Left lung (tissue), 10 donors: ENCODE data around the gene LGR5. TPM values are rescaled to one million over a fixed set of nuclear protein-coding genes. Genes with fewer than 3 reads are reported as not detected.
"Not testable (repeated sequence)": the region's sequence is repeated elsewhere in the genome, so short reads cannot be mapped to it uniquely, and the experiment has no call there.

Source experiments
- ATAC-seq: fragments of 200-7000 bp; cut with Tn5 transposase; one replicate; pipeline ENCODE4 v1.9.1; 2020; ENCODE audit warnings: moderate library complexity
- DNase-seq, 4 donors: peaks; one replicate each; pipeline ENCODE4 v3.0.0-alpha.2; 2013 to 2020
- H3K27ac ChIP-seq, 2 donors: fragments of 200-600 bp; sonication (generic) in 1 of 2; one replicate each; pipeline versions ENCODE4 v1.5.0 to v1.8.0; 2020 to 2021
- H3K27me3 ChIP-seq, 2 donors: fragments of 200-600 bp; sonication (generic) in 1 of 2; one replicate each; pipeline versions ENCODE4 v1.5.0 to v1.8.0; 2020 to 2021
- H3K36me3 ChIP-seq, 2 donors: fragments of 200-600 bp; sonication (generic) in 1 of 2; one replicate each; pipeline versions ENCODE4 v1.5.0 to v1.8.0; 2020 to 2021
- H3K4me1 ChIP-seq, 2 donors: fragments of 200-600 bp; one replicate each; pipeline ENCODE4 v1.8.0; 2021
- H3K4me3 ChIP-seq, 2 donors: fragments of 200-600 bp; sonication (generic) in 1 of 2; one replicate each; pipeline versions ENCODE4 v1.5.0 to v1.8.0; 2020 to 2021; ENCODE audit warnings: mild to moderate bottlenecking in 1 of 2
- H3K9me3 ChIP-seq, 2 donors: fragments of 200-600 bp; sonication (generic) in 1 of 2; one replicate each; pipeline versions ENCODE4 v1.5.0 to v1.8.0; 2020 to 2021
- intact Hi-C, 2 donors: fragments of 100-400 bp; cut with DNase I; formaldehyde crosslinking; loops; one replicate each; pipeline versions ENCODE4 v1.11.2 to v1.14.2; 2022
- polyA plus RNA-seq, 6 donors: library from polyadenylated mRNA; unstranded; fragments of 120-200 nt; gene quantifications; one replicate each; pipeline ENCODE4 v1.2.1, GENCODE V29; 2013; ENCODE audit not compliant: insufficient read length in 6 of 6
- total RNA-seq, 2 donors: library from RNA; stranded (reverse); fragmentation: NEBNext Ultra II Directional; extraction: Animal tissue kit (Norgen Biotek cat#: 25700); gene quantifications; one replicate each; pipeline ENCODE4 v1.2.1, GENCODE V29; 2021
- TF ChIP-seq, protein P1 (sequence below), 2 donors: fragments of 200-600 bp; sonication (generic) in 1 of 2; IDR thresholded peaks; one replicate each; pipeline versions ENCODE4 v1.5.0 to v1.8.0; 2021; ENCODE audit warnings: antibody characterized with exemption in 2 of 2
- donor health status: DM: no; HTN: yes; CAD: no.
- donor health status: DM: no; HTN: no; CAD: no.

The LGR5 gene
- total and polyA plus RNA-seq, 8 donors = 0.39 to 6.6 (median 3.3) TPM

DNA sequence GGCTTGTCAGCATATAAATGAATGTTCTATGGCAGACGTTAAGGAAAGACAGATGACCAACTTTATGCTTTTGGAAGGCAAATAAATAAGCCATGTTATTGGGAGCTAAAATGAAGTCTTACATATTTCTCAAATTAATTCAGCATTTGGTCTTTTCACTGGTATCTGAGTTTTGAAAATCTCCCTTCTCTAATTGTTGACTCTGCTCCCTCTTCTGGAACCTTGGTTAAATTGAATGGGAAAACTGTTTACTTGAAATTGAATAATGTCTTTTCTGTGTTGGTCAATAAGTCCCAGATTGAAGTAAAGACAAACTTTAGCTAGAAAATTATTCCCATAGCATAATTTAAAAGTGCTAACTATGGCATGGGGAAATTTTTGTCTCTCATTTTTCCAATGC is 38.7 kb downstream of the LGR5 start:
- no peaks in the 10 kb centered on the region for H3K27me3 ChIP-seq
- intact Hi-C loops = no loop called here
- no peak for ATAC-seq
- no peaks in the 10 kb centered on the region for H3K36me3 ChIP-seq
- H3K4me3 ChIP-seq = no peak overlapping the region
- no peak overlapping the region for H3K27ac ChIP-seq
- TF ChIP-seq, protein P1, sequence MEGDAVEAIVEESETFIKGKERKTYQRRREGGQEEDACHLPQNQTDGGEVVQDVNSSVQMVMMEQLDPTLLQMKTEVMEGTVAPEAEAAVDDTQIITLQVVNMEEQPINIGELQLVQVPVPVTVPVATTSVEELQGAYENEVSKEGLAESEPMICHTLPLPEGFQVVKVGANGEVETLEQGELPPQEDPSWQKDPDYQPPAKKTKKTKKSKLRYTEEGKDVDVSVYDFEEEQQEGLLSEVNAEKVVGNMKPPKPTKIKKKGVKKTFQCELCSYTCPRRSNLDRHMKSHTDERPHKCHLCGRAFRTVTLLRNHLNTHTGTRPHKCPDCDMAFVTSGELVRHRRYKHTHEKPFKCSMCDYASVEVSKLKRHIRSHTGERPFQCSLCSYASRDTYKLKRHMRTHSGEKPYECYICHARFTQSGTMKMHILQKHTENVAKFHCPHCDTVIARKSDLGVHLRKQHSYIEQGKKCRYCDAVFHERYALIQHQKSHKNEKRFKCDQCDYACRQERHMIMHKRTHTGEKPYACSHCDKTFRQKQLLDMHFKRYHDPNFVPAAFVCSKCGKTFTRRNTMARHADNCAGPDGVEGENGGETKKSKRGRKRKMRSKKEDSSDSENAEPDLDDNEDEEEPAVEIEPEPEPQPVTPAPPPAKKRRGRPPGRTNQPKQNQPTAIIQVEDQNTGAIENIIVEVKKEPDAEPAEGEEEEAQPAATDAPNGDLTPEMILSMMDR (IDR thresholded peaks at IDR 0.05) = no peak
- no peaks in the 10 kb centered on the region for H3K9me3 ChIP-seq
- no peaks in the 10 kb centered on the region for H3K4me1 ChIP-seq
- DNase-seq = no peak

DNA sequence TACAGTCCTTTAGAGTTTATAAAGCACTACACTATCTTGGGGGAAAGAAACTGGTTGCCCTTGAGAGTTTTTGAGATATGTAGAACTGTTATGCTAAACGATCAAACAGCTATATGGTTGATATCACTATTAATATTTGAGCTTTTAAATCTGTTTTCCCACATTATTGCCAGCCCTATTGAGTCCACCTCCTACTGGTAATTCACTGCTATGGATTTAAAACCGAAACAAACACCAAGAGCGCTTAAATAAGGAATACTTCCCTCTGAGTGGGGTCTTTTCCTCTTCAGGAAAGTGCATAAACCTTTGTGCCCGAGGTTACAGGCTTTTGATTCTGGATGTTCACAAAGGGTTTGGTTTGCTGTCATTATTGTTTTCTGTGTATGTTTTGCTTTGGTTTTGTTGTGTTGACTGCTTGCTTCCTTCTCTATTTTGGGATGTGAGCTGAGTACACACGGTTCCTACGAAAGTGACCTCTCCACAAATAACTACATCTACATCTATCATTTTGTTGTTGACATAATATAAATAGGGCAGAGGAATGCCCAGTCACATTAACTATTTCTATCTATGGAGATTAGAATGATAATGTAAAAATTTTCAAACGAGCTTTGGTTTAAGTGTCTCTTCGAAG is 44.8 kb downstream of the LGR5 start:
- intact Hi-C loops = no loop called here
- Histone ChIP-seq H3K9me3 (no peaks in the 10 kb centered on the region), H3K4me3 (no peak overlapping the region), H3K4me1 (no peaks in the 10 kb centered on the region), H3K36me3 (no peaks in the 10 kb centered on the region), H3K27ac (no peak overlapping the region), H3K27me3 (no peaks in the 10 kb centered on the region)
- ATAC-seq (no peak), DNase-seq (no peak)
- TF ChIP-seq, protein P1 (IDR thresholded peaks at IDR 0.05) = no peak

DNA sequence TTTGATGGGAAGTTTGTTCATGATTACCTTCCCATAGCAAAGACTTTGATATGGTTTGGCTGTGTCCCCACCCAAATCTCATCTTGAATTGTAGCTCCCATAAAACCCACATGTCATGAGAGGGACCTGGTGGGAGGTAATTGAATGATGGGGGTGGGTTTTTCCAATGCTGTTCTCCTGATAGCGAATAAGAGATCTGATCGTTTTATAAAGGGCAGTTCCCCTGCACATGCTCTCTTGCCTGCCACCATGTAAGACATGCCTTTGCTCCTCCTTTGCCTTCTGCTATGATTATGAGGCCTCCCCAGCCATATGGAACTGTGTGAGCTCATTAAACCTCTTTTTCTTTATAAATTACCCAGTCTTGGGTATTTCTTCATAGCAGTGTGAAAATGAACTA is 51.2 kb downstream of the LGR5 start:
- ATAC-seq, intact Hi-C loops: not testable (repeated sequence)

DNA sequence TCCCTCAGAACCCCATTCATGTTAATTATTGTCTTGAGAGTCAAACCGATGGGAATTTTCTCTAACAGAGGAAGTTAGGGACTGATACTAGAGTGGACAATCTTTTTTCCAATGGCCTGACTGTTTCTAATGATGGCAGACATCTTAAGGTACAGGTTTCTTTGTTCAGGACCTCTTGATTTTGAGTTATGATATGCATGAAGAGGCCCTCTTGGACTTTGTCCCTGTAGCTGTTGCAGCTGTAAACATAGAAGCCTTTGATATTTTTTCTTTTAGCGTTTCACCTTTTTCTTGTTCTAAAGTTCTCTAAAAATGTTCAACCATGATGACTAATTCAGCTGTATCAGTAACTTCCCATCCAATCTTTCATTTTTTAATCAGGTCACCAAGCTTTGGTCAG is 53.0 kb downstream of the LGR5 start:
- TF ChIP-seq, protein P1 (IDR thresholded peaks at IDR 0.05) = no peak
- DNase-seq (no peak), ATAC-seq (no peak)
- no peak overlapping the region for H3K4me3 ChIP-seq
- H3K4me1 ChIP-seq = no peaks in the 10 kb centered on the region
- peaks cover 0 to 16% of the 10 kb centered on the region in 2 donors for H3K9me3 ChIP-seq
- H3K27me3 ChIP-seq = no peaks in the 10 kb centered on the region
- intact Hi-C loops = no loop called here
- no peaks in the 10 kb centered on the region for H3K36me3 ChIP-seq
- no peak overlapping the region for H3K27ac ChIP-seq

More for the DNA sequence above, 51.2 kb downstream of the LGR5 start:
- not testable (repeated sequence) for H3K27ac ChIP-seq, H3K4me3 ChIP-seq, DNase-seq, H3K4me1 ChIP-seq, H3K27me3 ChIP-seq, H3K36me3 ChIP-seq
- H3K9me3 ChIP-seq = peaks cover 0 to 16% of the 10 kb centered on the region in 2 donors

DNA sequence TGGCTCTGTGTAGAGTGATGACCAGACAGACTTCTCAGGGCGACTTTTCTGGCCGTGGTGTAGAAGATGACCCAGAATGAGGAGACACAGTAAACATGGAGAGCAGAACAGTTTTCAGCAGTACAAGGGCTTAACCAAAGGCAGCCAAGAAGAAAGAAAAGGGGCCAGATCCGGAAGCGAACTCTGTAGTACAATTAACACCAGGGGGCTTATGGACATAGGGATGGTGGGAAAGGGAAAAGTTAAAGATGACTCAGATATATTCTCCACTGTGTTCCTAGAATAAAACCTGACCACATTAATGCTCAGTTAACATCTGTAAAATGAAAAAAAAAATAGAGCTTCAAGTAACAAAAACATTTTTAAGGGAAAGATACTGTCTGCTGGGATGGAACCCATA is 60.2 kb downstream of the LGR5 start:
- TF ChIP-seq, protein P1 (IDR thresholded peaks at IDR 0.05) = no peak
- intact Hi-C loops = no loop called here
- Histone ChIP-seq H3K27ac (no peak overlapping the region), H3K27me3 (no peaks in the 10 kb centered on the region), H3K4me1 (no peaks in the 10 kb centered on the region), H3K4me3 (no peak overlapping the region), H3K9me3 (peaks cover 0 to 1% of the 10 kb centered on the region in 2 donors), H3K36me3 (no peaks in the 10 kb centered on the region)
- ATAC-seq (no peak), DNase-seq (no peak)
